Measurements from ENCODE around the gene GRM5. TPM values are rescaled to one million over a fixed set of nuclear protein-coding genes. Genes with fewer than 3 reads are reported as not detected.

Gene GRM5
- total and polyA plus RNA-seq, 2 donors (not counting 1 experiment from before 2014, with no cell fraction given) = 0.01 TPM; not detected in 1

- Histone ChIP-seq H3K4me3 (replicated peaks in 1 of 4; ENCODE audit: control extremely low read depth in 1 of 4, insufficient read depth in 1 of 4, low read depth in 3 of 4, low read length in 4 of 4) (no peak overlapping the region), H4K20me1 (ENCODE audit: control insufficient read depth, extremely low read depth, insufficient read depth, low read length) (no peaks in the 10 kb centered on the region), H3K4me2 (ENCODE audit: extremely low read depth, insufficient read depth, low read length) (no peak overlapping the region), H3K36me3 (ENCODE audit: control insufficient read depth, insufficient read depth, low read length) (no peaks in the 10 kb centered on the region), H3K27me3 (ENCODE audit: control insufficient read depth, insufficient read depth, low read length) (no peaks in the 10 kb centered on the region), H3K79me2 (ENCODE audit: control insufficient read depth, insufficient read depth, low read length) (no peaks in the 10 kb centered on the region), H3K27ac (ENCODE audit: insufficient read depth, low read length) (no peak overlapping the region), H3K9ac (ENCODE audit: insufficient read depth, low read length) (no peak overlapping the region), H2AFZ (ENCODE audit: low read length) (no peak overlapping the region), H3K4me1 (ENCODE audit: control insufficient read depth, extremely low read depth, insufficient read depth, low read length) (no peaks in the 10 kb centered on the region), H3K9me3 (ENCODE audit: control insufficient read depth, insufficient read depth, low read depth, low read length) (no peaks in the 10 kb centered on the region)
- TF ChIP-seq CTCF (conservative IDR thresholded peaks at IDR 0.05 in 1 of 2, IDR thresholded peaks at IDR 0.05 in 1 of 2; ENCODE audit: low read depth in 1 of 2, low read length in 2 of 2) (no peak), EZH2 (IDR thresholded peaks at IDR 0.05; ENCODE audit: low read length, missing control alignments) (no peak)
- peak in 1 of 2 donors; percentile 13 for DNase-seq (ENCODE audit: low read depth in 2 of 2)
These were observed 264.2 kb downstream of the GRM5 start for GRCh38 chr11:88801484-88802123.

- H3K4me3 ChIP-seq (replicated peaks in 1 of 4; ENCODE audit: control extremely low read depth in 1 of 4, insufficient read depth in 1 of 4, low read depth in 3 of 4, low read length in 4 of 4) = no peak overlapping the region
- H3K4me2 ChIP-seq (ENCODE audit: extremely low read depth, insufficient read depth, low read length) = no peak overlapping the region
- no peak overlapping the region for H3K9ac ChIP-seq (ENCODE audit: insufficient read depth, low read length)
- no peaks in the 10 kb centered on the region for H3K27me3 ChIP-seq (ENCODE audit: control insufficient read depth, insufficient read depth, low read length)
- H2AFZ ChIP-seq (ENCODE audit: low read length) = no peak overlapping the region
- no peaks in the 10 kb centered on the region for H4K20me1 ChIP-seq (ENCODE audit: control insufficient read depth, extremely low read depth, insufficient read depth, low read length)
- no peak for TF ChIP-seq EZH2 (IDR thresholded peaks at IDR 0.05; ENCODE audit: low read length, missing control alignments)
- no peak for TF ChIP-seq CTCF (conservative IDR thresholded peaks at IDR 0.05 in 1 of 2, IDR thresholded peaks at IDR 0.05 in 1 of 2; ENCODE audit: low read depth in 1 of 2, low read length in 2 of 2)
- H3K4me1 ChIP-seq (ENCODE audit: control insufficient read depth, extremely low read depth, insufficient read depth, low read length) = no peaks in the 10 kb centered on the region
- no peaks in the 10 kb centered on the region for H3K79me2 ChIP-seq (ENCODE audit: control insufficient read depth, insufficient read depth, low read length)
- no peak overlapping the region for H3K27ac ChIP-seq (ENCODE audit: insufficient read depth, low read length)
- no peaks in the 10 kb centered on the region for H3K36me3 ChIP-seq (ENCODE audit: control insufficient read depth, insufficient read depth, low read length)
- peak; percentile 30 to 48 for DNase-seq (ENCODE audit: low read depth in 2 of 2)
- no peaks in the 10 kb centered on the region for H3K9me3 ChIP-seq (ENCODE audit: control insufficient read depth, insufficient read depth, low read depth, low read length)
These were observed 265.8 kb downstream of the GRM5 start for GRCh38 chr11:88799771-88800500.

- no peaks in the 10 kb centered on the region for H3K79me2 ChIP-seq (ENCODE audit: control insufficient read depth, insufficient read depth, low read length)
- H3K36me3 ChIP-seq (ENCODE audit: control insufficient read depth, insufficient read depth, low read length) = no peaks in the 10 kb centered on the region
- no peaks in the 10 kb centered on the region for H4K20me1 ChIP-seq (ENCODE audit: control insufficient read depth, extremely low read depth, insufficient read depth, low read length)
- no peak overlapping the region for H3K27ac ChIP-seq (ENCODE audit: insufficient read depth, low read length)
- no peak overlapping the region for H3K4me3 ChIP-seq (replicated peaks in 1 of 4; ENCODE audit: control extremely low read depth in 1 of 4, insufficient read depth in 1 of 4, low read depth in 3 of 4, low read length in 4 of 4)
- no peak overlapping the region for H3K4me2 ChIP-seq (ENCODE audit: extremely low read depth, insufficient read depth, low read length)
- H3K9me3 ChIP-seq (ENCODE audit: control insufficient read depth, insufficient read depth, low read depth, low read length) = no peaks in the 10 kb centered on the region
- DNase-seq (ENCODE audit: low read depth in 2 of 2) = no peak
- TF ChIP-seq EZH2 (IDR thresholded peaks at IDR 0.05; ENCODE audit: low read length, missing control alignments) (no peak), CTCF (conservative IDR thresholded peaks at IDR 0.05 in 1 of 2, IDR thresholded peaks at IDR 0.05 in 1 of 2; ENCODE audit: low read depth in 1 of 2, low read length in 2 of 2) (no peak)
- H3K27me3 ChIP-seq (ENCODE audit: control insufficient read depth, insufficient read depth, low read length) = no peaks in the 10 kb centered on the region
- no peak overlapping the region for H3K9ac ChIP-seq (ENCODE audit: insufficient read depth, low read length)
- H2AFZ ChIP-seq (ENCODE audit: low read length) = no peak overlapping the region
- H3K4me1 ChIP-seq (ENCODE audit: control insufficient read depth, extremely low read depth, insufficient read depth, low read length) = no peaks in the 10 kb centered on the region
These were observed 275.6 kb downstream of the GRM5 start for GRCh38 chr11:88790182-88790581.
